Renal cortical epithelial cell (primary cell): ENCODE results near the gene SUSD4. TPM values are rescaled to one million over a fixed set of nuclear protein-coding genes. Genes with fewer than 3 reads are reported as not detected.
A peak's percentile ranks its signal among the peaks of the same experiment; 100 is the strongest.

Source experiments
- DNase-seq: peaks from one replicate; pipeline ENCODE4 v3.0.0-alpha.2; 2011; ENCODE audit warnings: low read depth
- total RNA-seq: library from RNA; depleted of rRNA; stranded (reverse); fragments of >200 nt; gene quantifications from 2 replicates; pipeline ENCODE4 v1.2.3, GENCODE V29; 2014

Gene SUSD4
- total RNA-seq, 1 donor from 2014 or later: 33.0 TPM

- DNase-seq: peak; percentile 80
Observed at GRCh38 chr1:223230161-223230881, 133.7 kb downstream of the SUSD4 start.

DNA sequence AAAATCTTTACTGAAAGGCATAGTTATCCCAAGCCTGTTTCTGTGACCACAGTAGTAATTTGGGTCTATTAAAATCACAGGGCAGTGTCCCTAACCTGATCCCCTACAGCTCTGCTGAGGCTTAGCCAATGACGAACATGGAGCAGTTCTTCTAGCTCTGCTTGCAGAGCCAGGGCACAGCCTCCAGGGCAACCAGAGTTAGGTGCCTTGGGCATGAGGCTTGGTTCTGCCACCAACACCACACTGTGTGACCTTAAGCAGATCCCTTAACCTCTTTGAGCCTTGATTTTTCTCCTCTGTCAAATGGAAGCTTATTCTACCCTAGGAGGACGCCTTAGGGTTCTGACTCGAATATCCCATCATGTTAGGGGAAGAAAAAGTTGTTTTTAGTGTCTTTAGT lies 134.2 kb downstream of the SUSD4 start:
- DNase-seq: no peak

GRCh38 chr1:223228931-223229528 lies 134.9 kb downstream of the SUSD4 start:
- no peak for DNase-seq

DNA sequence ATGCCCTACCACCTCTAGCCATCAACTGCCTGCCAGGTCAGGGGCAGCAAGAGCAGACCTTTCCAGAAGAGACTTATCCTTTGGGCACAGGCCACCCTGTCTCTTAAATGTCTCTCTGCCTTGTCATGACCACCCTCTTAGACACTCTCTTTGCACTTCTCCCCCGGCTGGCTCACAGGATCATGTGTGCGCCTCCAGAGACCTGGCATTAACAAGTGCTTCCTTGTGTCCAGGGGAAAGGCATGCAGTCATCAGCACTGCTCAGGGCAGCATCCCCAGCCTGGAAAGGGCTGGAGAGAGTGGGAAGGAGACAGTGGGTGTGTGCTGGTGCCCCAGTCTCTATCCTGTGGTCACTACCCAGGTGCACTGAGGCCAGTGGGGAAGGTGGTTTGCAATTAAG lies 135.8 kb downstream of the SUSD4 start:
- DNase-seq: no peak

DNA sequence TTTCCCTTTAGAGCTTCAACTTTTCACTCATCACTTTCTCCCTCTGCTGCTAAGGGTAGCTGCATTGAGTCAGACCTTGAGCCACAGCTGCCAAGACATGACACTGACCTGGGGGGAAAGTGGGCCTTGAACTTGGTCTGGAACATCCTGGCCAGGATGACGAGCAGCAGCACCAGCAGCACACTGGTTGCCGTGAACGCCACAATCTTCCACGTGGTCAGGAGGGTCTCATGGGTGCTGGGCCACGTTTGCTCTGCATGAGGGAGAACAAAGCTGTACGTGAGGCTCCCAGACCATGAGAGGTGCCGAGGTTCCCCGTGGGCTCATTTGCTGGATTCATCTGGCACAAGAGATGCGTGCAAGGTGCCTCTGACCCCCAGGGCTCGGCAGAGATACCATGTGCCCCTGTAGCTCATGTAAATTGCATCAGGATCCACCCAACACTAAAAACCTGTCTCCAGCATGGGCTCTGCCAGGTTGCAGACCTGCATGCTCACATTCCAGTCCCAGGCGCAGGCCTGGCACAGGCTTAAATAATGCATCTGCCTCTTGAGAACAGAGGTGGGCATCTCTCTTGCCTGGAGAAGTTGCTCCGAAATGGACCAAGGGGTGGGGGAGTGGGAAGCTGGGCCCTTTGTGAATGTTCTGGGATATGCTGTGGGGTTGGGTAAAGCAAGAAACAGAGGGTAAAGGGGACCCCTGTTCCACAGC lies 136.3 kb downstream of the SUSD4 start:
- no peak for DNase-seq

- no peak for DNase-seq
Observed at GRCh38 chr1:223227031-223227430, 136.9 kb downstream of the SUSD4 start.

GRCh38 chr1:223226271-223226670 lies 137.7 kb downstream of the SUSD4 start:
- no peak for DNase-seq

GRCh38 chr1:223225481-223225880 lies 138.5 kb downstream of the SUSD4 start:
- no peak for DNase-seq

DNA sequence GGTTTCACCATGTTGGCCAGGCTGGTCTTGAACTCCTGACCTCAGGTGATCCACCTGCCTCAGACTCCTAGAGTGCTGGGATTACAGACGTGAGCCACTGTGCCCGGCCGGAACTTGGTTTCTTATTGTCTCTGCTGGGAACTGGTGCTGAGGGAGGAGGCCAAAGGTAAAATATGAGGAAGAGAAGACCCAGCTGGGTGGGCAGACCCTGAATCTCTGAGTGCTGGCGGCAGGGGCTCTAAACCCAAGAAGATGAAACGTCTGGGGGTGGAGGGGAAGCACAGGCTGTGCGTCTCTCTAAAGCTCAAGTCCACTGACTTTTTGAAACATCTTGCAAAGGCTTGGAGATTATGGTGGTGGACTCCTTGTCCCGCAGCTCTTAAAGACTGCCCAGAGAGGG lies 138.9 kb downstream of the SUSD4 start:
- DNase-seq: no peak

DNA sequence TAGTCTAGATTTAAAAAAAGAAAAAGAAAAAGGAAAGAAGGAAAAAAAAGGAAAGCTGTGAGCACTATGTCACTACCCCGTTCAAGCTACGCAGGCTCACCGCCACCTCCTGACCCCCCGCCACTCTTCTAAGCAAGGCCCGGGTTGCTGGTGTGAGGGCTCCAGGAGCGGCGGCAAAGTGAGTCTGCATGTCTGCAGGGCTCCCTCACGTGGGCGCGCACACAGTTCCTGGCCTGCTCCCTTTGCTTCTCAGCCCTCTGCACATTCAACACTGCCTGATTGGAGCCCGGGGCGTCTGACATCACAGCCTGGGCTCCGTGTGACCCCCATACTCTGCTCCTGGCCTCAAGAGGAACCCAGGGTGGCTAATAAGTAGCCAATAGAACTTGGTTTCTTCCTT lies 139.5 kb downstream of the SUSD4 start:
- DNase-seq: no peak

DNA sequence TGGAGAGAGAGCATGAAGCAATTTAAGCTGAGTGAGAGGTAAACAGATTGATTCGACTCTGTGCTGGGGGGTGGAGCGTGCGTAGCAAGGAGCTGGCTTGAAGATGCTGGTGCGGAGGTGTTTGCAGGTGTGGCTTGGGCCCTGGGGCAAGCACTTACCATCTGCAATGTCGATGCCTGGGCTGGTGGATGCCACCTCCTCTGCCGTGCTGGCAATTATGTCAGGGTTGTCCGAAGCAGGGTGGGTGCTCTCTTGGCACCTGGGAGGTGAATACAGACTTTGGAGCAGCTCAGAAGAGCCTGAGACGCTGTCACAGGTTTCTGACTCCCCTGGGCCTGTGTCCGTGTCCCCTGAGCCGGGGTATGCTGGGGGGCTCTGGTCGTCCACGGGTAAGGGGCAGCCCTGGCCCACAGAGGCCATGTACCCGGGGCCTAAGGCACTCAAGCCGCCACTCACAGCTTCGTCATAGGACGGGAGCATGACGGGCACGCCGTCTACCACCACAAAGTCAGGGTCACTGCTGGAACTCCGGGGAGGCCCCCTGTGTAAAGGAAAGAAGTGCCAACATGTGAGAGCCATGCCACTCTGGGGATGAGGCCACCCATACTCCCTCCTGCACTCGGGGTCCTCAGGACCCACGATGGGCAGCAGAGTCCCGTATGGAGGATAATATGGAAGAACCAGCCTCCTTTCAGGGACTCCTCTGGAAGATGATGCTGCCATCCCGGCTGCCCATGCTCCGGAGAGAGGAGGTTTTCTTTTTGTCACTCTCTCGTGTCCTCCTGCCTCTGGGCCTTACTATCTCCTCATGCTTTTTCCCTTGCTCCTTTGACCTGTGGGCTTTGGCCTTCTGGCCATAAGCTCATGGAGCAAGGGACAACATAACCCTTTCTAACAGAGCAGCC lies 140.6 kb downstream of the SUSD4 start:
- no peak for DNase-seq

DNA sequence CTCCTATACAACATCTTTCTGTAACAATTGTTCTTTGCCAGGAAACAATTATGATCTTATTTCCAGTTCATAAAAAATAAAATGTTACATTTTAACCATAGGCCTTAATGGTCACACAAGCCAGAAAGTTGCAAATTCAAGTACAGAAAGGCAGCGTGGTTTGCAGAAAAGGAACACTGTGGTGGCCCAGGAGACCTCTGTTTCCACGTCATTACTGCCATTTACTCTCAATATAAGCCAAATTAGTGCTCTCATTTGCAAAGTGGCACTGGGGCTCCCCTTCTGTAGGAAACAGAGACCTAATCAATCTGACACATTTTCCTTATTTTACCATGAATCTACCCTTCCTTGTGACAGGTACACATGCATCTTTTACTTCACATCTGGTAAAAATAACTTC lies 141.6 kb downstream of the SUSD4 start:
- DNase-seq: no peak

DNA sequence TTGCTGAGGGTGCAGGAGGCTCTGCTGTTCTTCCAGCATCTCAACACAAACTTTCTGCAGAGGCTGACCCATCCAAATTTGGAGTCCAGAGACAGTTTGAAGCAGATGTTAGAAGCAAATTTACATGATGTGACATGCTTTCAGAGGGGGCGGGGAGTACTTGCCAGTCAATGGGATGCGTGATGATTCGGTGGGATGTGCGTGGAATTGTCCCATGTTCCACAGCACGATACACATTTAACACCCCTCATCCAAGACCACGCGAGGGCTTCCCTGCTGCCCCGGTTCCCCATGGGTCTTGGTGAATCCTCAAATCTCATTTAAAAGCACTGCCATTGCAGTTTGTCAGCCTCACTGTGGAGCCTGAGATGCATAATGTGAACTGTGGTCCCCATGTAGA lies 142.3 kb downstream of the SUSD4 start:
- no peak for DNase-seq

GRCh38 chr1:223219846-223220610 lies 143.9 kb downstream of the SUSD4 start:
- no peak for DNase-seq

GRCh38 chr1:223219318-223219635 lies 144.7 kb downstream of the SUSD4 start:
- no peak for DNase-seq

DNA sequence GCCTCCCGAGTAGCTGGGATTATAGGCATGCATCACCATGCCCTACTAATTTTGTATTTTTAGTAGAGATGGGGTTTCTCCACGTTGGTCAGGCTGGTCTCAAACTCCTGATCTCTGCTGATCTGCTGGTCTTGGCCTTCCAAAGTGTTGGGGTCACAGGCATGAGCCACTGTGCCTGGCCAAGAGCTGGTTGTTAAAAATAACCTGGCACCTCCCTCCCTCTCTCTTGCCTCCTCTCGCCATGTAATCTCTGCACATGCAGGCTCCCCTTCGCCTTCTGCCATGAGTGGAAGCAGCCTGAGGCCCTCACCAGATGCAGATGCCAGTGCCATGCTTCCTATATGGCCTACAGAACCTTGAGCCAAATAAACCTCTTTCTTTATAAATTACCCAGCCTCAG lies 146.2 kb downstream of the SUSD4 start:
- DNase-seq: no peak

DNA sequence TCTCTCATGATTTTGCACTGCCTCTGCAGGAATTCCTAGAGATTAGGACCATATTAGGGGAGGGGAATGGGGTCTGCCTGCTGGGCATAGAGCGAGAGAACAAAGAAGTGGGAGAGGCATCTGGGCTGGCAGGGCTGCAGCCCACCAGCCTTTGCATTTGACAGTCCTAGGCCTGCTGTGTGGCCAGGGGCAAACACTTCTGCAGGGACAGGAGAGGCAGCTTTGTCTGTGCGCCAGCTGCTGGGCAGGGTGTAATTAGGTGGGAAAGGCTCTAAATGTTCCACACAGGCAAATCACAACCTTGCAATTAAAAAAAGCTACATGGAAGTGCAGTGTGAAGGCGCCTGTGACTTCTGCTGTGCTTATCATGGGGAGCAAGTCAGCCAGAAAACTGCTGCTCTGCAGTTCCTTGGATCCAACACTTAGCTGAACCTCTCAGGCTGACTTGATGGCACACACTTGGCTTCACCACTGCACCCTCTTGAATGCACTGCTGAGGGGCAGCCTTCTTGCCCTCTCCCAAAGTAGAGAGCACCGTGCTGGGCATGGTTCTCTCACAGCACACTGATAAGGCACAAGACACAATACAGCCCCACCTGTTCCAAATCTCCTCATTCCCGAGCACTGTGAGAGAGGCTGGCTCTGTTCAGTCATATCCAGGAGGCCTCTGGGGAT lies 147.3 kb downstream of the SUSD4 start:
- DNase-seq: no peak

GRCh38 chr1:223216074-223216473 lies 147.9 kb downstream of the SUSD4 start:
- no peak for DNase-seq

DNA sequence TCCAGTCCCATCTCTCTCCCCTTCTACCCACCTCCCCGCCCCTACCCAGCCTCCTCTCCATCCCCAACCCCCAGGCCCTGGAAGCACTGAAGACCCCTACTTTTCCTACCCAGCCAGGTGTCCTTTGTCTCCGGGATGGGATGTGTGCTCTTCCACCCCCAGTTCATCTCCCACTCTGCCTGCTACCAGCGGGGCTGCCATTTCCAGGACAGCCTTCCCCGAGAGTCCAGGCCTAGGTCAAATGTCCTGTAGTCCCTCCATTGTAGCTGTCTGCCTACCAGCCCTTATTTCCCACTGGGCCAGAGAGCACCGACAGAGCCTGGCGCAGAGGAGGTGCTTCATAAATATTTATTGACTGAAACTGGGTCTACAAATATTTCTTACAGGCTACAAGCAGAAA lies 148.9 kb downstream of the SUSD4 start:
- DNase-seq: no peak

- DNase-seq: no peak
Observed at GRCh38 chr1:223214261-223214807, 149.6 kb downstream of the SUSD4 start.

DNA sequence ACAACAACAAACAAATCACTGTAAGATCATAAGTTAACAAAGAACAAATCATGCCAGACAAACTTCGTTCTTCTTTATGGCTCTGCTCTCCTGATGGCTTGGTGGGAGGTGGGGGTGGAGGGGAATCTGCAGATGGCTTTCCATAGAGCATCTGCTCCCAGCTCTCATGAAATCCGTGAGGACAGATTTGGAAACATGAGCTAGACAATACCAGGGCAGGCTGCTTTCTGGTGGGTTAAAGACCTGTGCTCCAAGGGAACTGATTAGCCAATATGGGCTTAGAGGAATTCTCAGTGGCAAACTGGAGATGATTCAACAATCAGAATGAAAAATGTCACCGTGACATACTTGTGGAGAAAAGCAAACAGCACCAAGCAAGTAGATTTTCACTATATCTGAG lies 151.5 kb downstream of the SUSD4 start:
- DNase-seq: no peak
